ENCODE results near the gene CCNQ. TPM values are rescaled to one million over a fixed set of nuclear protein-coding genes. Genes with fewer than 3 reads are reported as not detected.

CCNQ gene
- total RNA-seq (2021) (33.9 and 35.9 TPM in 2 replicates), Bru-seq, nascent RNA (percentile 60 among the genes with signal in this experiment), BruChase-seq, experiment 1, labeled RNA remaining after a 2-hour chase (percentile 50 among the genes with signal in this experiment), BruChase-seq, experiment 2, labeled RNA remaining after a 6-hour chase (percentile 76 among the genes with signal in this experiment)
- long read RNA-seq, transcript CCNQ-204 (5 exons, 1,306 nt): major isoform, 45 of 97 reads
- long read RNA-seq, transcript CCNQ-208 (5 exons, 1,220 nt): minor isoform, 8 of 97 reads
- long read RNA-seq, transcript CCNQ-202 (5 exons, 1,164 nt): minor isoform, 30 of 97 reads
- long read RNA-seq, partial matches to known transcripts: 0 of 97 reads
- long read RNA-seq, other reads (novel, unspliced or antisense): 10 of 97 reads

DNA sequence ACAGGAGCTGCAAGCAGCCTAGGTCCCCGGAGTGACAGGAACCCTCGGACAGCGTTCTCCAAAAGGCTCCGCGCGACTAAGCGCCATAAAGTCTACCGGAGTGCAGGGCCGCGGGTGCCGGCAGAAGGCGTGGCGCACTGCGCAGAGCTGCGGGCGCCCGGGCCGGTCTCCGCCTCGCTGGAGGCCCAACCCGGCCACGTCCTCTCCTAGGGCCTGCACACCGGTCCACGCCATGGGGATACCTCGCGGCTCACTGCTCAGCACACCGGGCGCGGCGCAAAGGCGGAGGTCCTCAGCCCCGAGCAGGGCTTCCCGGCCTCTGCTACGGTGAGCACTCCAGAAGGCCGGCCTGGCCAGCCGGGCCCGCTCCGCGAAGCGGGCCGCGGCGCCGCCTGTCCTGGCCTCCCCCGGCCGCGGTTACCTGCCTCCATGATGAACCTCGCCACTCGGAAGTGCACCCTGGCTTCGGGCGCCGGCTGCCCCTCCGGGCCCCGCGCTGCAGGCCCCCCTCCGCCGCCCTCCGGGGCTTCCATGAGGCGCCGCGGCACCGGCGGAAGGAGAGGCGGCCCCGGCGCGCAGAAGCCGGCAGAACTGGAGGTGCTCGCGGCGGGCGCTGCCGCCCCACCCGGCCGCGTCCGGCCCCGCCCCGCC, at the start of gene CCNQ:
Gene CCNQ, minus strand, starts transcription at position 599 of the 651 bp plus-strand sequence. Its CDS starts 66 bp downstream, at position 533.
- Histone ChIP-seq H3K9me2 (ENCODE audit: insufficient read depth) (no peaks in the 10 kb centered on the region), H3K4me3 (peak within 1 kb of the TSS; percentile 71), H2AFZ (peak within 1 kb of the TSS; percentile 88), H3K36me3 (ENCODE audit: low read depth) (no peaks in the 10 kb centered on the region), H4K20me1 (ENCODE audit: insufficient read depth) (peaks cover 4% of the 10 kb centered on the region; the same call in 1 of the 2 replicates), H3K4me2 (peak within 1 kb of the TSS; percentile 83), H3F3A (ENCODE audit: insufficient read depth, low read depth) (no peaks in the 10 kb centered on the region; the same call in 1 of the 2 replicates), H3K79me2 (ENCODE audit: low read depth) (peaks cover 24% of the 10 kb centered on the region), H3K27me3 (ENCODE audit: insufficient read depth, low read depth) (no peaks in the 10 kb centered on the region), H3K4me1 (replicated peaks; ENCODE audit: insufficient read depth) (peaks cover 15% of the 10 kb centered on the region; the same call in 1 of the 2 replicates), H3K27ac (no peak within 1 kb of the TSS), H3K9me3 (ENCODE audit: insufficient read depth, low read depth) (no peaks in the 10 kb centered on the region)
- TF ChIP-seq, protein P1, sequence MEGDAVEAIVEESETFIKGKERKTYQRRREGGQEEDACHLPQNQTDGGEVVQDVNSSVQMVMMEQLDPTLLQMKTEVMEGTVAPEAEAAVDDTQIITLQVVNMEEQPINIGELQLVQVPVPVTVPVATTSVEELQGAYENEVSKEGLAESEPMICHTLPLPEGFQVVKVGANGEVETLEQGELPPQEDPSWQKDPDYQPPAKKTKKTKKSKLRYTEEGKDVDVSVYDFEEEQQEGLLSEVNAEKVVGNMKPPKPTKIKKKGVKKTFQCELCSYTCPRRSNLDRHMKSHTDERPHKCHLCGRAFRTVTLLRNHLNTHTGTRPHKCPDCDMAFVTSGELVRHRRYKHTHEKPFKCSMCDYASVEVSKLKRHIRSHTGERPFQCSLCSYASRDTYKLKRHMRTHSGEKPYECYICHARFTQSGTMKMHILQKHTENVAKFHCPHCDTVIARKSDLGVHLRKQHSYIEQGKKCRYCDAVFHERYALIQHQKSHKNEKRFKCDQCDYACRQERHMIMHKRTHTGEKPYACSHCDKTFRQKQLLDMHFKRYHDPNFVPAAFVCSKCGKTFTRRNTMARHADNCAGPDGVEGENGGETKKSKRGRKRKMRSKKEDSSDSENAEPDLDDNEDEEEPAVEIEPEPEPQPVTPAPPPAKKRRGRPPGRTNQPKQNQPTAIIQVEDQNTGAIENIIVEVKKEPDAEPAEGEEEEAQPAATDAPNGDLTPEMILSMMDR (conservative IDR thresholded peaks at IDR 0.05): no peak
- TF ChIP-seq EZH2 (IDR thresholded peaks at IDR 0.05; ENCODE audit: low read depth): no peak
- no TSS peak for BruUV-seq (replicated peaks)
- intact Hi-C loops (cut with micrococcal nuclease; ENCODE audit: unreplicated experiment): loop anchor here (5.0 kb wide), 1 partner anchor 779 kb away; the partner anchor contains the start of gene EMD
- peak in 1 of 2 experiments; percentile 48 for DNase-seq
- POLR2A ChIA-PET (ENCODE audit: unreplicated experiment): interaction anchor here (0.6 kb wide), 1 partner anchor 771 kb away, joined by 8 read pairs; no protein-coding TSS in a partner anchor
- CTCF ChIA-PET: interaction anchor here (1.3 kb wide), 1 partner anchor 11 kb away, joined by 3 read pairs; no protein-coding TSS in a partner anchor

DNA sequence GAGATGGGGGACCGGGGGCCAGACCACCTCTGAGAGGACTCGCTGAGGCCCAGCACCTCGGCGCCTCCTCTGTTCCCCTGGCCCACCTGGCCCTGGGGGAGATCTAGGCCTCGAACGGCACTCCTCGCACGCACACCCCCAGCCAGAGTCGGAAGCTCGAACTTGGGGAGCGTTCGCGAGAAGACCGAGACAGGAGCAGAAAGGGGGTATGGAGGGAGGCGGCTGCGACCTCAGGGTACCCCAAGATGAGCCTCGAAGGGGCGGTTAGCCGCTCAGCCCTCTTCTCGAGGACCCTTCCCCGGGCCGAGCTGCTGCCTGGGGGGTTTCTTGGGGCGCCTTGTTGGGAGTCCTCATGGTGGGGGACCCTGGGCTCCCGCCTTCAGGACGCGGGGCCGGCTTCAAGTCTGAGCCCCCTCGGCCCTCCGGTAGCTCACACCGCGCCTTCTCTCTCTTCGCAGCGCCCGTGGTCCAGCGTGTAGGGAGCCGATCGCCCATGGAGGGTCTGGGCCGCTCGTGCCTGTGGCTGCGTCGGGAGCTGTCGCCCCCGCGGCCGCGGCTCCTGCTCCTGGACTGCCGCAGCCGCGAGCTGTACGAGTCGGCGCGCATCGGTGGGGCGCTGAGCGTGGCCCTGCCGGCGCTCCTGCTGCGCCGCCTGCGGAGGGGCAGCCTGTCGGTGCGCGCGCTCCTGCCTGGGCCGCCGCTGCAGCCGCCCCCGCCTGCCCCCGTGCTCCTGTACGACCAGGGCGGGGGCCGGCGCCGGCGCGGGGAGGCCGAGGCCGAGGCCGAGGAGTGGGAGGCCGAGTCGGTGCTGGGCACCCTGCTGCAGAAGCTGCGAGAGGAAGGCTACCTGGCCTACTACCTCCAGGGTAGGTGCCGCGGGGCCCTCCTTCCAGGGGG, 48.8 kb upstream of the CCNQ start:
- no peak overlapping the region for H2AFZ ChIP-seq
- TF ChIP-seq EZH2 (IDR thresholded peaks at IDR 0.05; ENCODE audit: low read depth): no peak
- TF ChIP-seq, protein P1 (conservative IDR thresholded peaks at IDR 0.05): no peak

More for the DNA sequence above, 48.8 kb upstream of the CCNQ start:
- Histone ChIP-seq H3K9me3 (ENCODE audit: insufficient read depth, low read depth) (no peaks in the 10 kb centered on the region), H3F3A (ENCODE audit: insufficient read depth, low read depth) (no peaks in the 10 kb centered on the region), H3K27ac (no peak overlapping the region), H3K27me3 (ENCODE audit: insufficient read depth, low read depth) (peaks cover 11% of the 10 kb centered on the region), H3K4me2 (no peak overlapping the region; the same call in 1 of the 2 replicates), H3K4me3 (no peak overlapping the region), H3K9me2 (ENCODE audit: insufficient read depth) (no peaks in the 10 kb centered on the region), H4K20me1 (ENCODE audit: insufficient read depth) (no peaks in the 10 kb centered on the region), H3K4me1 (replicated peaks; ENCODE audit: insufficient read depth) (peaks cover 9% of the 10 kb centered on the region), H3K36me3 (ENCODE audit: low read depth) (no peaks in the 10 kb centered on the region), H3K79me2 (ENCODE audit: low read depth) (no peaks in the 10 kb centered on the region)
- intact Hi-C loops (cut with micrococcal nuclease; ENCODE audit: unreplicated experiment): loop anchor here (5.0 kb wide), 1 partner anchor 35 kb away; no protein-coding TSS in a partner anchor
- CTCF ChIA-PET: interaction anchor here (0.6 kb wide), 1 partner anchor 807 kb away, joined by 3 read pairs; no protein-coding TSS in a partner anchor
- no peak for DNase-seq
- BruUV-seq (replicated peaks): no TSS peak
- POLR2A ChIA-PET (ENCODE audit: unreplicated experiment): no interaction called here
